SIG-M5 treated with dmso at 0.1 percent for 504 hours (cell line): ENCODE data around the gene TRIM23.
A peak's percentile ranks its signal among the peaks of the same experiment; 100 is the strongest.
"Not testable (repeated sequence)": the region's sequence is repeated elsewhere in the genome, so short reads cannot be mapped to it uniquely, and the experiment has no call there.

Experiments
- DNase-seq: peaks from one replicate; lab custom pipeline; 2025; ENCODE audit not compliant: unreplicated experiment; lab: John Stamatoyannopoulos, UW

The TRIM23 gene

DNA sequence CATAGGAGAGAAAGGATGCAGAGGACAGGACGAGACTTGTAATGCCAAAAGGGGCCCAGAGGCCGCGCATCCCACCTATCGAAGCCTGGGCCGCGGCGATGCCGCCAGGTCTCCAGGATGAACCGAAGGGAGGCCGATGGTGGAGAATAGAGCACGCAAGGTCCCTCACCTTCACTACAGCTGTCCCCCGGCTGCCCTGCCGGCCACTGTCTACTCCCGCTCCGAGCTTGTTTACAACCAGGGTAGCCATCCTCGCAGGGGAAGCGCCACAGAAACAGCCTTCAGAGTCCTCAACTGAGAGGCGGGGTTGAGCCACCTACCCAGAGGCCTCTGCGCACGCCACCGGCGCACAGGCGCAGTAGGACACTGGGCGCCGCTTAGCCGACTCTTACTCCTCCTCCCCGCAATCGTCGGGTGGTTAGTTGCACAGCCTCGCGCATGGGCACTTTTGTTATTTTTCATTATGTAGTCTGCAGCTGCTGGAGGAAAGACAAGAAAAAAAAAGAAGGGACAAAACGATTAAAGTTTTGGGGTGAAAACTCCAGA, at the start of gene TRIM23:
Gene TRIM23 (minus strand): TSS at position 309 of the 546 bp plus-strand sequence. CDS start 59 bp downstream, at position 250.
- peak; percentile 91 for DNase-seq

DNA sequence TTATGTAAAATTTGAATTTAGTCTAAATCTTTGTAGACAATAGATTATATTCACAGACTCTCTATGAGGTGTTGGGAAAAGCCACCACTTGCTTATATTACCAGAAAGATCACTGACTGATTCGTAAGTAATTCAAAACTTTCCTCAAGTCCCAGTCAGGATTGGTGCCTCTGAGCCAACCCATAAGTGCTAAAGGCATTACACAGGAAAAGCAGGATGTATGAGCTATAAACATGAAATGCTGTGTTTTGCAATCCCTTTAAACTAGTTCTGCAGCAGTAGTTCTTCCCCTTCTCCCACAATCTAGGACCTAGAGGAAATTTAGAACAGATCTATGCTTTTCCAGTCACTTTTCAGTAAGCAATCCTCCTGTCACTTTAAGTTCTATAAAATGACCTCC, 48.7 kb upstream of the TRIM23 start:
- DNase-seq = peak; percentile 39

DNA sequence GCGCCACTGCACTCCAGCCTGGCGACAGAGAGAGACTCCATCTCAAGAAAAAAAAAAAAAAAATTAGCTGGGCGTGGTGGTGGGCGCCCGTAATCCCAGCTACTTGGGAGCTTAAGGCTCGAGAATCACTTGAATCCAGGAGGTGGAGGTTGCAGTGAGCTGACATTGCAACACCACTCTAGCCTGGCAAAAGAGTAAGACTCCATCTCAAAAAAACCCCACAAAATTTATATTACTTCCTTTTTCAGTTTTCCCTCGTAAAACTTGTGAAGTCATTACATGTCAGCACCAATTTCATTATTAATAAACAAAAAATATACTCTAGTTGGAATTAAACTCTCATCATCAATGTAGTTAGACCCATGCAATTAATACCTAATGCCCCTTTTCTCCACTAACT, 44.6 kb upstream of the TRIM23 start:
- peak; percentile 63 for DNase-seq

DNA sequence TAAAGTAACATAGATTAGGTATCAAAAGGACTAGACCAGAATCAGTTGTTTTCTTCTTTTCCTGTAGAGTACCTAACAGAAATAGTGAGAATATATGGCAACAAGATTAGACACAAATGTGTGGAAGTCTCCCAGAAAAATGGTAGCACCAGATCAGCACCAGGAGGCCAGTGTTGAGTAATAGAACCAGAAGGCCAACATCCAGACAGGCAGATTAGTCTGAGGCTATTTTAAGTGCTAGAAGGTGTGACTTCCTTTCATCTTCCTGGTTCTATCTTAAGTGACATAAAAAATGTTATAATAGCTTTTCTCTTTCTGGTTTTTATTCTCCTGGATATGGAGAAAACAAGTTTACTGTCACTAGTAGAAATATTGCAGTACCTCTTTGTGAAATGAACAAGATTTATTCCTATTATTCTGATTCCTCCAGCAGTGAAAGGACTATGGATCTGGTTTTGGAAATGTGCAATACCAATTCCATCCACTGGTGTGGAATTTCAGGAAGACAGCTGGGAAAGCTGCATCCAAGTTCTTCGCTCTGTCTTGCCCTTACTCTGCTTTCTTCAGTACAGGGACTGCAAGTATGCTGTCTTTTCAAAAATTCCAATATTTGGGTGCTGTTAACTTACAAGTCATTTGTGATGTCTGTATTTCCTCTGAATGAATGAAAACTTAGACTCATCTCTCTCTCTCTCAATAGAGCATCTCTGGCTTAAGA, 39.8 kb upstream of the TRIM23 start:
- DNase-seq = no peak

DNA sequence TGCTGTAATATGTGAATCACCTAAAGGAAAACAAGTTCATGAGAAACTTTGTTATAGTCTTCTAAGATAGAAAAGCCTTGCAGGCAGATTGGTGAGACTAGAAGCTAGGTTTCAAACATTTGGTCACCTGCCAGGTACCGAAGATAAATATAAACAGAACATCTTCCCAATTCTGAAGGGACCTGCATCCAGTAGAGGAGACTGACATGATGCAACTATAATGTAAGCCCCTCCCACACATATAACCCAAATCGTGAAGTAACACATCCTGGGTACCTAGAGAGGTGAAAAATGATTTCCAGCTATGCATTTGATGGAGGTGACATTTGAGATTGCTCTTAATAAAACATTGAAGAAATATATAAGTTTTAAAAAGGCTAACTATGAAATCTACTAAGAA, 30.6 kb upstream of the TRIM23 start:
- no peak for DNase-seq

GRCh38 chr5:65651144-65651543, 27.0 kb upstream of the TRIM23 start:
- DNase-seq = no peak

DNA sequence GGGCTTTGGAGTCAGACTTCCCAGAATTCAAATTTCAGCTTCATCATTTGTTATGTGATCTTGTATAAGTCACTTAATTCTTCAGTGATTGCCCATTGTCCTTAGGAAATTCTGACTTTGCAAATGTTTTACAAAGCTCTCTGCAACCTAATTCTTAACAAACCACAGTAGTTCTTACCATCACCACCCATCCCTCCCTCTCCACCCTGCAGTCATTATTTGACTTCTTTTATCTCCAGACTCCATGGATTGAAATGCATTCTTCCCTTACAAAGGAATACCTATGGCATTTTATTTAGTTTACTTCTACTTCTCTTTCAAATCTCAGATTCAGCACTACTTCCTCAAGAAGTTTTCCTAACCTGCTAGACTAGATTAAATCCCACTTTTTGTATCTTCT, 23.8 kb upstream of the TRIM23 start:
- DNase-seq = no peak

DNA sequence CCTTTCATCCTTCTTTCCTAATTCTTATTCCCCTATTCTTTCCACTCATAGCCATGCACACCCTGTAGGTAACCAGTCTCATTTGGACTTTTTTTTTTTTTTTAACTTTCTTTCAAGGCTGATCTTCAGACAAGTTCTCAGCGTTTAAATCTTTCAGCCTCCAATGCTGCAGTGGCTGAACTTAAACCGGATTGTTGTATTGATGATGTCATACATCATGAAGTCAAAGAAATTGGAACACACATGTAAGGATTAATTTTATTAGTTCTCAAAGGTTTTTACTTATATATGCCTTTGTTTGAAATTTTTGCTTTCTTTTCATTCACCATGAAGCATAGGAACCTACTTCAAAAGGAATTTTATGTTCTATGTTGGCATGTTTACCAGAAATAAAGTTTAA, 22.8 kb upstream of the TRIM23 start:
- no peak for DNase-seq

DNA sequence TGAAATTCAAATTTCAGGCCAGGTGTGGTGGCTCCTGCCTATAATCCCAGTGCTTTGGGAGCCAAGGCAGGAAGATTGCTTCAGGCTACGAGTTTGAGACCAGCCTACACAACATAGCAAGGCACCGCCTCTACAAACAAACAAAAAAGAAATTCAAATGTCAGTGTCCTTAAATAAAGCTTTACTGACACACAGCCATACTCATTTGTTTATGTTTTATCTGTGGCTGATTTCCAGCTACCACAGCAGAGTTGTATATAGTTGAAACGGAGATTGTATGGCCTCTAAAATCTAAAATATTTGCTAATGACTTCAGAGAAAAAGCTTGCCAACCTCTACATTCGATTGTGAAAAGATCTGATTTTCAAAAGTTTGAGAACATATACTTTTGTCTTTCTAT, 16.1 kb upstream of the TRIM23 start:
- no peak for DNase-seq

- DNase-seq = no peak
These were observed 6.8 kb upstream of the TRIM23 start for GRCh38 chr5:65630981-65631380.

DNA sequence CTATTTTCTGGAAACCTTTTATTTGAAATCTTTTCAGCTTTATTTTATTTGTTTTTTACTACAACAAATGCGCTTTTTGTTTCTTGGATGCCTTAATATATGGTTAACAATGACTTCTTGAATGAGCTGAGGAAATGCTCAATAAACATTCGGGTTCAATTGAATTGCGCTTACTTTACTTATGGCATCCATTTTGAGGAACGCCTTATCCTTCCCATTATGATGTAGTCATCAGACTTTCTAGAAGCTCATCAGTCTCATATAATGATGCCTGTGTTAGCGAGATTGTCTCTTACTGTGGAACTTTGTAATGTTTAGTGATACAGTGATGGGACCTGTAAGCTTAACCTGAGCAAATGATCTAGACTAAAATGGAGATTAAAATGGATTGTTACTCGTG, 1.6 kb upstream of the TRIM23 start:
- DNase-seq = no peak

DNA sequence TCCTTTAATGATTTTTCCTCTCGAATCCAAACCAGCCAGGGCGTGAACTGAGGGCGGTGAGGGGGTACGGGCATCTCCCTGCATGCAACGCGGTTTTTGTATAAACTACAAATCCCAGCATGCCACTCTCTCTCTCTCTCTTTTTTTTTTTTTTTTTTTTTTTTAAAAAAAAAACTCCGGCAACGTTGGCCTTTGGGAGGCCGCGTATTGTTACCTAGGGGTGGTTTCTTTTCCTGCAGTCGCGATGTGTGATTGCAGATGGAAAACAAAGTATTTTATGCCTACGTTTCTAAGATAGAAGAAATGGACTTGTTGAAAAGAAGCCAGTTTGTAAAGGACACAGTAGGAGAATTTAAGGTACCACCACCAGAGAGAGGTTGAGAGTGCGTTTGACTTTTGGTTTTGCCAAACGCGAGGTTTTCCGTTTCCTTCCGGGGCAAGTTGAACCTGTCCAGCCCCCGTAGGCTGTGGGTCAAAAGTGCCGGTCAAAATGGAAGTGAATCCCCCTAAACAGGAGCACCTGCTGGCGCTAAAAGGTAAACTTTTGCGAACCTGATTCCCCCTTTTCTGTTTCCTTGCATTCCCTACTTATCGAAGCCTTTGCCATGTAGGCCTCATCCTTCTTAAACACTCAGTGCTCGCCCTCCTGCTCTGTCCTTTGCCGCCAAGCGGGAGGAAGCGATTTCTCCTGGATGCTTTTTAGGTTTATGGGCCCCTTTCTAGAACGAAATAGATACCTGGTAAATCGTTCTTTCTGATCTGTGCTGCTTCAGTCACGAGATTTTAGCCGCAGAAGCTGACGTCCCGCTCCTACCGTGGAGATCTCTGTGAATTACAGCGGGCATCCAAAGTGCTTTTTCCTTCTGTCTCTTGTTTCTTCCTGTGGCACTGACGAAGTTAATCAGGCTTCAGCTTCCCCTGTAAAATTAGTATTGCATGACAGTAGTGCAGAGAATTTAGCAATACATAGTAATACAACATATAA, 730 bp upstream of the TRIM23 start, which contains the start of the genes SHLD3 and TRAPPC13:
Gene SHLD3 (plus strand): TSS at position 457 of the 985 bp plus-strand sequence. CDS start 4,561 bp downstream, outside the sequence.
Gene TRAPPC13 (plus strand): TSS at position 457 of the 985 bp plus-strand sequence. CDS start 34 bp downstream, at position 491.
- peak; percentile 94 for DNase-seq

- DNase-seq = no peak
These were observed 651 bp downstream of the TRIM23 start for GRCh38 chr5:65623482-65623881.

DNA sequence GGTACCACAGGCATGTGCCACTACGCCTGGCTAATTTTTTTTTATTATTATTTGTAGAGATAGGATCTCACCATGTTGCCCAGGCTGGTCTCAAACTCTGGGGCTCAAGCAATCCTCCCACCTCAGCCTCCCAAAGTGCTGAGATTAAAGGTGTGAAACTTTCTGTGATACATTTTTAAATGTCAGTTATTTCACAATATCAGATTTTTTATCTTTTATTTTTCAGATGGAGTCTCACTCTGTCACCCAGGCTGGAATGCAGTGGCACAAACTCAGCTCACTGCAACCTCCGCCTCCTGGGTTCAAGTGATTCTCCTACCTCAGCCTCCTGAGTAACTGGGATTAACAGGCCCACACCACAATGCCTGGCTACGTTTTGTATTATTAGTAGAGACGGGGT, 2.2 kb downstream of the TRIM23 start:
- not testable (repeated sequence) for DNase-seq

DNA sequence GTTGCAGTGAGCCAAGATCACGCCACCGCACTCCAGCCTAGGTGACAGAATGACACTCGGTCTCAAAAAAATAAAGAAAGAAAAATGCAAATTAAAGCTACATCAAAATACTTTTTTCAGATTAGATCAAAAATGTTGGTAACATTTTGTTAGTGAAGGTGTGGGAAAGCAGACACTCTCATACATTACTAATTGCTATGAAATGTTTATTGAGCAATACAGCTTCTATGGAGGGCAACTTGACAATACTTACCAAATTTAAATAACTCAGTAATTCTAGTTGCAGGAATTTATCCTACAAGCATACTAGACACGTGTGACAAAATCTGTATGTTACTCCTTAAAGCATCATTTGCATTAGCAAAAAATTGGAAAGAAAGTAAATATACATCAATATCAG, 4.1 kb downstream of the TRIM23 start:
- DNase-seq = no peak

GRCh38 chr5:65612298-65612907, 11.7 kb downstream of the TRIM23 start:
- no peak for DNase-seq

DNA sequence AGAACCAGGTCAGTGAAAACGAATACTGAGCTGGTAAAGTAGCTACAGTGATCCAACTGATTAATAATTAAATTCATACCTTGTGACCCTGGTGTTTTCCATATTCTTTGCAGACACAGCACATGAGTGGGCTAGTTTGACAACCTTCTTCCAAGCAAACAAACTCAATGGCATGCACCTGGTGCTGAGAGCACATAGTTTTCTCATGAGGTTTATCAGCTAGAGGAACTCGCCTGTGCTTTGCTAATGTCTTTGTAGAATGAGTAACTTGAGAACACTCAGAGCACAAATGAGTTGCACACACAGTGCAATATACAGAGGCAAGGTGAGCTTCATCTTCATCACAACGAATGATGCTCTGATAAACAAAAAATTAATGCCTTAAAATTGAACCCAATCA, 12.6 kb downstream of the TRIM23 start:
- DNase-seq = no peak

DNA sequence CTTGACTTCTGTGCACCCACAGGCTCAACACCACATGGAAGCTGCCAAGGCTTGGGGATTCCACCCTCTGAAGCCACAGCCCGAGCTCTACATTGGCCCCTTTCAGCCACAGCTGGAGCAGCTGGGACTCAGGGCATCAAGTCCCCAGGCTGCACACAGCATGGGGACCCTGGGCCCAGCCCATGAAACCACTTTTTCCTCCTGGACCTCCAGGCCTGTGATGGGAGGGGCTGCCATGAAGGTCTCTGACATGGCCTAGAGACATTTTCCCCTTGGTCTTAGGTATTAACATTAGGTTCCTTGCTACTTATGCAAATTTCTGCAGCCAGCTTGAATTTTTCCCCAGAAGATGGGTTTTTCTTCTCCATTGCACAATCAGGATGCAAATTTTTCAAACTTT, 22.4 kb downstream of the TRIM23 start:
- DNase-seq = not testable (repeated sequence)

DNA sequence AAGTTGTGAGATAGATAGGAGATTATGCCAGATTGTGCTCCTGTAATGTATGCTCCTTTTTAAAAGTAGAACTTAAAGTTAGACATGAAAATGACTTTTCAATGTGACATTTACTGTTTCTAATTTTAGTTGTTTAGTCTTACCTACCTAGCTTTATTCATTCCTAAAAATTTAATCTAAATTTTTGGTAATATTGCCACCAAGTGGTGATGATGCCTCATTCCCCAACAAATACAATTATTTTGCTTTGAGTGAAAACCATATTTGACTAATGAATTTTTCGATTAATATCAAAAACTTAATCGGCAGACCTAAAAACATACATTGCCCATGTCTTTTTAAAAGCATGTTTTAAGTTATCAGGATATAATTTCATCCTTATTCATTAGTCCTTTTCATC, 35.4 kb downstream of the TRIM23 start:
- no peak for DNase-seq

DNA sequence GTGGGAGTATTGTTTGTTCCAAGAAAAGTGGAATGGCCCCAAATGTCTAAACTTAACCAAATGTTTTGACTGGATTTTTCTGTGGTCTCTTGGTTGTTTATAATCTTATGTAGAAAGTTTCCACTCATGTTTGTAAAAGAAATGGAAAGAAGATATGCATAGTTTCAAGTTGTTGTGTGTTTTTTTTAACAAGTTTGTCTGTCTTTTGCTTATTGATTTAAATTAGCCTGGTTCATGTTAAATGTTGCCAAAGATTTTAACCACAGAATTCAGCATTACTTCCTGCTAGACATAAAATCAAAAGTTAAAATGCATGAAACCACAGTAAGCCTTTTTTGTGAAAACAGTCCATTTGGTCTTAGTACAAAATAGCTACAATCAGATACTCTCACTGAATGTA, 47.0 kb downstream of the TRIM23 start:
- DNase-seq = no peak

DNA sequence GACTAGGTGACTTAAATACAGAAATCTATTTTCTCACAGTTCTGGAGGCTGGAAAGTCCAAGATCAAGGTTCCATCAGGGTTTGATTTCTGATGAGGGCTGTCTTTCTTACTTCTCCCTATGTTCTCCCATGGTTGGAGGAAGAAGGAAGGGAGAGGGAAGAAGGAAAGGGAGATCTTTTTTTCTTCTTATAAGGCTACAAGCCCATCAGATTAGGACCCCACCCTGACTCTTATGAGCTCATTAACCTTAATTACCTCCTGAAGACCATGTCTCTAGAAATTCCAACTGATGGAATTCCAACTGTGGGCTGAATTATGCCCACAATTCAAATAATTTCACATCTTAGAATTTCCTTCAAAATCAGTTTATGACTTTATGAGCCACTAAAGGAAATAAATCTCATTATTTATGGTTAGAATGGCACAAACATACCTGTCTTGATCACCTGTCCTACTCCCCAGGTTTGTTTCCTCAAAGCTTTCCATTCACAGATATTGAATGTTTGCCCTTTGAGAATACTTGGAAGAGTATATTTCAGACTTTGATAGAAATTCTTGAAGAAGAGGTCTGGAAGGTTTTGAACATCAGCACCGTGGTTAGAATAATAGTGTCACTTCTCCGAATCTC, 53.4 kb downstream of the TRIM23 start:
- no peak for DNase-seq
